Forelimb muscle (tissue), 1 donor: ENCODE measurements around the gene CPT1A. TPM values are rescaled to one million over a fixed set of nuclear protein-coding genes. Genes with fewer than 3 reads are reported as not detected.

Experiments
- DNase-seq: peaks from one replicate; pipeline ENCODE4 v3.0.0-alpha.2; 2013; ENCODE audit warnings: low read depth
- polyA plus RNA-seq: library from polyadenylated mRNA; unstranded; fragments of 120-200 nt; gene quantifications from one replicate; pipeline ENCODE4 v1.2.1, GENCODE V29; 2013; ENCODE audit not compliant: insufficient read length

Gene CPT1A
- polyA plus RNA-seq, 1 donor, result 9.7 TPM

GRCh38 chr11:68710409-68710808, 131.3 kb downstream of the CPT1A start:
- DNase-seq, result no peak

GRCh38 chr11:68709062-68709461, 132.7 kb downstream of the CPT1A start:
- DNase-seq, result no peak

DNA sequence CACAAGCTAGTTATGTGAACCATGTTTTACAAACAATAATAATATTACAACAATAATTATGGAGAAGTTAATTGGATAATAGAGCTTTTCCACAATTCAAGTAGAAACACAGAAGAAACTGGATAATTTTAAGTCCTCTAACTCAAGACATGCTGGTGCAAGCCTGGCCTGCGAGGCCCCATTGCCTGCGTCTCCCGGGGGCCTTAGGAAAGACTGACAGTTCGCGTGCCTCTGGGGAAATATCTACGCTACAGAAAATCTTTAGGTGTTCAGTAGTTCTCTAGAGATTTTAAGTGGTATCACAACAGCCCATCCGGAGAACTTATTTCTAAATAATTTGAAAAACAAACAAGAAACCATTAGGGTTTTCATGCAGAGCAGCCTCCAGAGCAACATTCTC, 134.2 kb downstream of the CPT1A start:
- DNase-seq, result no peak

GRCh38 chr11:68704887-68705286, 136.8 kb downstream of the CPT1A start:
- DNase-seq, result no peak

Other genes starting within 250 kb of the CPT1A start
- gene GAL, start 157.4 kb downstream of the CPT1A start, polyA plus RNA-seq, result 0.28 TPM
- gene TESMIN, start 90.4 kb downstream of the CPT1A start, polyA plus RNA-seq, result 0.53 TPM
- gene MRPL21, start 61.9 kb upstream of the CPT1A start, polyA plus RNA-seq, result 51.5 TPM
- 10.3 TPM for gene IGHMBP2, start 62.0 kb upstream of the CPT1A start, polyA plus RNA-seq
- gene MRGPRD, start 139.1 kb upstream of the CPT1A start, polyA plus RNA-seq, result 0.62 TPM
- gene MRGPRF, start 171.3 kb upstream of the CPT1A start, polyA plus RNA-seq, result 18.3 TPM
- gene TPCN2, start 207.0 kb upstream of the CPT1A start, polyA plus RNA-seq, result 7.1 TPM